Endothelial cell of umbilical vein (primary cell): Measurements from ENCODE around the gene ERBB4. TPM values are rescaled to one million over a fixed set of nuclear protein-coding genes. Genes with fewer than 3 reads are reported as not detected.

Experiments
- BruUV-seq: library from RNA; stranded (reverse); fragments of 400-500 nt; replicated peaks from 2 replicates; lab custom pipeline; 2021; lab: Mats Ljungman, UMichigan
- CTCF ChIA-PET: fragments of 300-600, 350-600 bp; sonication (Branson Sonifier 250); formaldehyde crosslinking; loops from one replicate; lab custom pipeline; 2021; ENCODE audit warnings: antibody characterized with exemption, inconsistent platforms; lab: Charles Lee
- POLR2A ChIA-PET: fragments of 300-600, 350-600 bp; sonication (Branson Sonifier 250); formaldehyde crosslinking; loops from one replicate; lab custom pipeline; 2021; ENCODE audit warnings: antibody characterized with exemption, inconsistent platforms; lab: Charles Lee
- DNase-seq: peaks from one replicate; pipeline ENCODE4 v3.0.0-alpha.2; 2011; ENCODE audit warnings: low read depth, low spot score
- FAIRE-seq: peaks from 2 replicates; lab custom pipeline; 2011; peaks lifted over from hg19 to GRCh38; lab: Jason Lieb, UNC
- H2AFZ ChIP-seq: 2 replicates; pipeline ENCODE4 v1.6.0; 2012; ENCODE audit warnings: low read depth, low read length, control low read depth, inconsistent platforms
- H3K27ac ChIP-seq: 2 replicates; pipeline ENCODE4 v1.5.1; 2011; ENCODE audit warnings: low read depth, mild to moderate bottlenecking, control low read depth, low read length, moderate library complexity; ENCODE audit not compliant: insufficient read depth
- H3K27me3 ChIP-seq, 2 experiments: 2 replicates each; pipeline versions ENCODE4 v1.6.0 to v1.6.1; 2011; ENCODE audit warnings: low read length in 2 of 2, mixed read lengths in 1 of 2; ENCODE audit not compliant: control insufficient read depth in 2 of 2, insufficient read depth in 2 of 2
- H3K36me3 ChIP-seq, 2 experiments: 2 replicates in 1 of 2; 3 replicates in 1 of 2; pipeline ENCODE4 v1.5.1; 2011; ENCODE audit warnings: low read length in 2 of 2, mild to moderate bottlenecking in 1 of 2, moderate library complexity in 1 of 2; ENCODE audit not compliant: control insufficient read depth in 2 of 2, insufficient read depth in 2 of 2; ENCODE audit errors: extremely low read depth in 1 of 2
- H3K4me1 ChIP-seq: 3 replicates; pipeline ENCODE4 v1.5.1; 2011; ENCODE audit warnings: mild to moderate bottlenecking, low read length; ENCODE audit not compliant: control insufficient read depth, insufficient read depth; ENCODE audit errors: extremely low read depth
- H3K4me2 ChIP-seq: 2 replicates; pipeline ENCODE4 v1.6.1; 2011; ENCODE audit warnings: low read length, control low read depth, mixed read lengths; ENCODE audit not compliant: insufficient read depth
- H3K4me3 ChIP-seq, 3 experiments: fragments of 200-600 bp in 1 of 3; sonication (generic), shearing (Covaris generic) in 1 of 3; replicated peaks in 1 of 3; 2 replicates each; pipeline ENCODE4 v1.5.1; 2011 to 2016; ENCODE audit warnings: control low read depth in 3 of 3, low read length in 3 of 3, mild to moderate bottlenecking in 2 of 3, inconsistent platforms in 1 of 3, low read depth in 1 of 3, moderate library complexity in 1 of 3; ENCODE audit not compliant: insufficient read depth in 1 of 3
- H3K79me2 ChIP-seq: 2 replicates; pipeline ENCODE4 v1.6.0; 2012; ENCODE audit warnings: low read length, inconsistent platforms; ENCODE audit not compliant: control insufficient read depth, insufficient read depth
- H3K9ac ChIP-seq: replicated peaks from 2 replicates; pipeline ENCODE3; 2011; ENCODE audit warnings: low read length, control low read depth; ENCODE audit not compliant: insufficient read depth; ENCODE audit errors: extremely low read depth
- H3K9me1 ChIP-seq: replicated peaks from 3 replicates; pipeline ENCODE4 v1.6.0; 2011; ENCODE audit warnings: mild to moderate bottlenecking, low read length; ENCODE audit not compliant: control insufficient read depth, insufficient read depth; ENCODE audit errors: extremely low read depth
- H3K9me3 ChIP-seq: replicated peaks from 2 replicates; pipeline ENCODE4 v1.5.1; 2012; ENCODE audit warnings: low read length, inconsistent platforms; ENCODE audit not compliant: control insufficient read depth, insufficient read depth
- H4K20me1 ChIP-seq: replicated peaks from 2 replicates; pipeline ENCODE3; 2011; ENCODE audit warnings: mild to moderate bottlenecking, low read length; ENCODE audit not compliant: control insufficient read depth, insufficient read depth; ENCODE audit errors: extremely low read depth
- CTCF ChIP-seq, 2 donors: IDR thresholded peaks; 1 replicate in 1 of 2; 2 replicates in 1 of 2; pipeline ENCODE4 v1.5.1; 2011; ENCODE audit warnings: low read length in 2 of 2, mild to moderate bottlenecking in 2 of 2, moderate library complexity in 2 of 2, control low read depth in 1 of 2, inconsistent platforms in 1 of 2, low read depth in 1 of 2; ENCODE audit not compliant: insufficient read depth in 1 of 2; ENCODE audit errors: extremely low read depth in 1 of 2
- EZH2 ChIP-seq: IDR thresholded peaks from 2 replicates; pipeline ENCODE4 v1.6.1; 2012; ENCODE audit warnings: borderline replicate concordance, low read depth, mild to moderate bottlenecking, moderate library complexity, low read length, inconsistent platforms; ENCODE audit not compliant: severe bottlenecking
- FOS ChIP-seq: IDR thresholded peaks from 2 replicates; pipeline ENCODE4 v1.6.1; 2011; ENCODE audit warnings: mild to moderate bottlenecking, low read length, moderate library complexity, borderline replicate concordance; ENCODE audit not compliant: insufficient read depth
- GATA2 ChIP-seq: IDR thresholded peaks from 2 replicates; pipeline ENCODE4 v1.7.0; 2011; ENCODE audit warnings: low read depth, mild to moderate bottlenecking, moderate library complexity, mixed read lengths, low read length; ENCODE audit not compliant: insufficient read length, insufficient read depth
- JUN ChIP-seq: IDR thresholded peaks from 2 replicates; pipeline ENCODE4 v1.6.1; 2011; ENCODE audit warnings: borderline replicate concordance, low read depth; ENCODE audit not compliant: insufficient read length, insufficient read depth
- MYC ChIP-seq: IDR thresholded peaks from one replicate; pipeline ENCODE4 v1.6.1; 2011; ENCODE audit warnings: mild to moderate bottlenecking, low read depth, low read length
- POLR2A ChIP-seq: IDR thresholded peaks from 2 replicates; pipeline ENCODE4 v1.6.1; 2012; ENCODE audit warnings: low read depth, mild to moderate bottlenecking, control low read depth, low read length
- POLR2AphosphoS5 ChIP-seq: IDR thresholded peaks from 2 replicates; pipeline ENCODE4 v1.6.1; 2012; ENCODE audit warnings: low read depth, mild to moderate bottlenecking, control low read depth, low read length, moderate library complexity; ENCODE audit not compliant: insufficient read depth
- dilution Hi-C: fragments of 300-500 bp; cut with MboI; formaldehyde crosslinking; loops from one replicate; pipeline ENCODE4 v1.15.0; 2019; ENCODE audit warnings: low sequenced_read_pairs; ENCODE audit not compliant: extremely low pct_ligation_motif_present
- intact Hi-C: fragments of 100-400 bp; cut with micrococcal nuclease; formaldehyde crosslinking; loops from one replicate; pipeline ENCODE4 v1.10.0; 2022
- polyA plus RNA-seq, 4 experiments: library from polyadenylated mRNA; depleted of rRNA in 3 of 4; stranded (reverse) in 3 of 4; unstranded in 1 of 4; fragments of >200 nt; gene quantifications; 2 replicates each; pipeline versions ENCODE4 v1.2.1 to v1.2.3, GENCODE V29; 2011 to 2012; ENCODE audit warnings: missing spikeins in 1 of 4
- total RNA-seq: library from RNA; stranded (reverse); gene quantifications from 2 replicates; pipeline ENCODE4 v1.2.3, GENCODE V29; 2021
- TF ChIP-seq, protein P1 (sequence below): IDR thresholded peaks from 2 replicates; pipeline ENCODE4 v1.6.1; 2011; ENCODE audit not compliant: insufficient read depth, insufficient read length

Gene ERBB4
- total and polyA plus RNA-seq, 2 donors (not counting 3 experiments of a cell fraction or from before 2014, with no cell fraction given): 0.01 to 0.27 TPM

DNA sequence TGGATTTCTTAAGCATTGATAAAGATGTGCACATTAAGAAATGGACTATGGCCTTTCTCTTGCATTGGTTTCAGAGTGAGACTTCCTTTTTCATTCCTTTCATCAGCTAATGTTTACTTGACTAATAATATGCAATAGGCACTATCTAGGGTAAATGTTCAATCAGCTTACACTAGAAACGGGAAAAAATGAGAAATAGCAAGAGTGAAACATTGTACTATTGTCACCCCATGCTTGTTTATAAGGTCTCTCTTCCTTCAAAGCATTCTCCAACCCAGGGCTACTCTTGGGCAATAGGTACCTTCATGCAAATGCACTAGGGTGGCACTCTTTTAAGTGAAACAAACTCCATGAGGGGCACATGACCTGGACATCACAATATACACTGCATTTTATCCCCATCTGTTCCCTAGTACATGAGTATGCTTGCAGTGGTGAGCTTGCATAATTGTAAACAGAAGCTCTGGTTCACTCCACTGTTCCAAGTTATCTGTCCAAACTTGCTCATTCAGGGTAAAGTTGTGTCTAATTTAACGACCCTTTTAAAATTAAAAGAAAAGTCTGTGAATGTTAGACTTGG, 402.3 kb downstream of the ERBB4 start:
- no peak overlapping the region for H3K4me2 ChIP-seq
- POLR2A ChIA-PET: no interaction called here
- intact Hi-C loops: loop anchor here (10.0 kb wide), 1 partner anchor 262 kb away; no protein-coding TSS in a partner anchor

DNA sequence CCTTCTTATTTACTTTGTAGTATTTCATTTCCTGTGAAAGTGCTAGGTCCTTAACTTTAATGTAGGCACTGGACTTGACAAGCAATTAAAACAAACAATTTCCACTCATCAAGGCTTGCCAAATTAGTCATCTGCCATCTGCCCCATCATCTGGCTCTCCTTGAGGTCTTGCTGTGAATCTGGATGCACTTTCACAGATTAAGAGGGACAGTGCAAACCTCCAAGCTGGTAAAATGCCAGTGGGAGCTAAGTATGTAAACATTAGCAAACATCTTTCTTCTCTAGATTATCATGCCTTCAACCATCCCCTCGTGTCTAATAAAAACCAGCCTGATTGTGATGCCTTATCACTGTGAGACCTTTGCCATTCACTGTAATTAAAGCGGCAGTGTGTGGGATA, 402.9 kb downstream of the ERBB4 start:
- Histone ChIP-seq H3K27me3 (no peaks in the 10 kb centered on the region), H3K9ac (no peak overlapping the region), H3K4me2 (no peak overlapping the region), H2AFZ (peak overlapping the region; percentile 27), H3K4me1 (peaks cover 5% of the 10 kb centered on the region), H3K9me1 (no peaks in the 10 kb centered on the region), H4K20me1 (no peaks in the 10 kb centered on the region), H3K27ac (no peak overlapping the region), H3K79me2 (no peaks in the 10 kb centered on the region), H3K4me3 (no peak overlapping the region), H3K36me3 (no peaks in the 10 kb centered on the region), H3K9me3 (no peaks in the 10 kb centered on the region)
- dilution Hi-C loops: no loop called here
- BruUV-seq: no TSS peak
- intact Hi-C loops: loop anchor here (10.0 kb wide), 1 partner anchor 261 kb away; no protein-coding TSS in a partner anchor
- TF ChIP-seq, protein P1, sequence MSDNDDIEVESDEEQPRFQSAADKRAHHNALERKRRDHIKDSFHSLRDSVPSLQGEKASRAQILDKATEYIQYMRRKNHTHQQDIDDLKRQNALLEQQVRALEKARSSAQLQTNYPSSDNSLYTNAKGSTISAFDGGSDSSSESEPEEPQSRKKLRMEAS: no peak
- no peak for TF ChIP-seq POLR2A
- no peak for TF ChIP-seq POLR2AphosphoS5
- TF ChIP-seq EZH2: no peak
- TF ChIP-seq JUN: no peak
- no peak for TF ChIP-seq FOS
- TF ChIP-seq CTCF (IDR thresholded peaks at IDR 0.05; ENCODE audit: extremely low read depth in 1 of 2, insufficient read depth in 1 of 2, low read depth in 1 of 2, low read length in 2 of 2): no peak
- no peak for TF ChIP-seq MYC
- TF ChIP-seq GATA2: no peak
- FAIRE-seq (peak; percentile 4), DNase-seq (peak; percentile 49)
- POLR2A ChIA-PET: no interaction called here
- CTCF ChIA-PET: interaction anchor here (0.7 to 2.2 kb wide), 3 partner anchors 16 to 130 kb away, joined by 3 to 5 read pairs (median 3); no protein-coding TSS in a partner anchor

More for the DNA sequence above, 402.3 kb downstream of the ERBB4 start:
- no peak for DNase-seq
- Histone ChIP-seq H3K4me1 (peaks cover 5% of the 10 kb centered on the region), H3K9me3 (no peaks in the 10 kb centered on the region), H4K20me1 (no peaks in the 10 kb centered on the region), H3K36me3 (no peaks in the 10 kb centered on the region), H3K4me3 (no peak overlapping the region), H3K79me2 (no peaks in the 10 kb centered on the region), H3K27ac (no peak overlapping the region), H3K9ac (no peak overlapping the region), H3K27me3 (no peaks in the 10 kb centered on the region), H2AFZ (no peak overlapping the region), H3K9me1 (no peaks in the 10 kb centered on the region)
- no peak for TF ChIP-seq FOS
- no peak for TF ChIP-seq MYC
- no peak for TF ChIP-seq EZH2
- no peak for TF ChIP-seq JUN
- no peak for TF ChIP-seq GATA2
- CTCF ChIA-PET: interaction anchor here (0.7 to 2.2 kb wide), 3 partner anchors 17 to 384 kb away, joined by 3 to 5 read pairs (median 3); no protein-coding TSS in a partner anchor
- no TSS peak for BruUV-seq
- dilution Hi-C loops: no loop called here
- FAIRE-seq: no peak
